Tibial nerve (tissue), 4 donors: Measurements from ENCODE around the gene SAMD14. TPM values are rescaled to one million over a fixed set of nuclear protein-coding genes. Genes with fewer than 3 reads are reported as not detected.
A peak's percentile ranks its signal among the peaks of the same experiment; 100 is the strongest.

ENCODE experiments used
- DNase-seq, 2 donors: peaks; one replicate each; pipeline ENCODE4 v3.0.0-alpha.2; 2019; ENCODE audit warnings: low spot score in 2 of 2
- H3K27ac ChIP-seq, 4 donors: fragments of 200-600 bp; sonication (generic) in 3 of 4; one replicate each; pipeline ENCODE4 v1.5.1; 2017 to 2019; ENCODE audit warnings: mild to moderate bottlenecking in 1 of 4
- H3K27me3 ChIP-seq, 2 donors: fragments of 200-600 bp; sonication (generic) in 1 of 2; one replicate each; pipeline versions ENCODE4 v1.5.1 to v1.6.0; 2017 to 2019
- H3K36me3 ChIP-seq, 3 donors: fragments of 200-600 bp; sonication (generic); one replicate each; pipeline ENCODE4 v1.5.1; 2018 to 2019
- H3K4me1 ChIP-seq, 4 donors: fragments of 200-600 bp; sonication (generic) in 3 of 4; one replicate each; pipeline ENCODE4 v1.5.1; 2017 to 2019
- H3K4me3 ChIP-seq, 4 donors: fragments of 200-600 bp; sonication (generic) in 3 of 4; one replicate each; pipeline ENCODE4 v1.5.1; 2017 to 2019; ENCODE audit warnings: mild to moderate bottlenecking in 1 of 4, moderate library complexity in 1 of 4
- H3K9me3 ChIP-seq, 4 donors: fragments of 200-600 bp; sonication (generic) in 3 of 4; one replicate each; pipeline ENCODE4 v1.5.1; 2017 to 2019
- EP300 ChIP-seq, 2 donors: sonication (generic); formaldehyde crosslinking; IDR thresholded peaks; one replicate each; pipeline ENCODE4 v1.6.1; 2017; ENCODE audit warnings: antibody characterized with exemption in 2 of 2, mild to moderate bottlenecking in 1 of 2
- POLR2A ChIP-seq, 2 donors: fragments of 450-650 bp; IDR thresholded peaks; one replicate each; pipeline ENCODE4 v1.6.1; 2017; ENCODE audit warnings: antibody characterized with exemption in 2 of 2, mild to moderate bottlenecking in 2 of 2, moderate library complexity in 2 of 2
- WGBS, 2 donors: methylation state at CpG; one replicate each; pipeline ENCODE4 v1.1.5; 2018; 5-methylcytosine and 5-hydroxymethylcytosine counted together
- total RNA-seq, 4 donors: library from RNA; depleted of rRNA; stranded (reverse); fragments of >200 nt; gene quantifications; one replicate each; pipeline ENCODE4 v1.1.0, GENCODE V29; 2016
- TF ChIP-seq, protein P1 (sequence below), 5 experiments: fragments of 200-600 bp in 3 of 5; fragments of 450-650 bp in 2 of 5; sonication (generic) in 3 of 5; IDR thresholded peaks; one replicate each; pipeline ENCODE4 v1.5.1; 2016 to 2019; ENCODE audit warnings: antibody characterized with exemption in 5 of 5, mild to moderate bottlenecking in 3 of 5, moderate library complexity in 2 of 5

SAMD14 gene
- total RNA-seq, 4 donors from 2014 or later: 0.63 to 1.5 (median 1.1) TPM

DNA sequence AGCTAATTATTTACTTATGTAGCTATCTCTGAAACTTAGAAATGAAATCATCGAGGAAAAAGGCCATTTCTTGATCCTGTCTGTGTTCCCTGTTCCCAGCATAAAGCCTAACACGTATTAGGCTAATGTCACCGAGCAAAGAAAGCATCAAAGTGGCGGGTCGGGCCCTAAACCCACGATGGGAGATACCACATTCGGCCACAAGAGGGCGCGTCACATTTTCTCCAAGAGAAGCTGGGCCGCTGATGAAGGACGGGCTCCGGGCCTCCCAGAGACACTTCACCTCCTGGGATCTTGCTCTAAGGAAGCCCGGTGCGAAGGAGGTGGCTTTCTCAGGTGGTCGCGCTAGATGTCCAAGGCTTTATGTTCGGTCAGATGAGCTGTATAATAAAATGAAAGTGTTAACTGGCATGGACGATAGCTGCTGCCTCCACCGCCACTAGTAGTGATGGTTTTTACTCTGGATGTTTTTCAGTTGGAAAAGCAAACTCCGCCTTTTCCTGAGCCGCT, 35.7 kb downstream of the SAMD14 start:
- H3K9me3 ChIP-seq: no peaks in the 10 kb centered on the region
- peaks cover 0 to 34% (median 0%) of the 10 kb centered on the region in 3 donors for H3K36me3 ChIP-seq
- peak overlapping the region; percentile 86 to 100 (median 98) for H3K4me3 ChIP-seq
- 0 to 1% methylated on average over 17 to 21 of the region's 21 CpGs for WGBS, 2 donors
- peaks cover 0 to 39% (median 32%) of the 10 kb centered on the region in 4 donors for H3K4me1 ChIP-seq
- peak overlapping the region; percentile 85 to 96 (median 92) for H3K27ac ChIP-seq
- DNase-seq: peak; percentile 91 to 95
- TF ChIP-seq EP300 (IDR thresholded peaks at IDR 0.05) (peak in 1 of 2 donors; percentile 47), POLR2A (IDR thresholded peaks at IDR 0.05) (peak in 1 of 2 donors; percentile 27)
- TF ChIP-seq, protein P1, sequence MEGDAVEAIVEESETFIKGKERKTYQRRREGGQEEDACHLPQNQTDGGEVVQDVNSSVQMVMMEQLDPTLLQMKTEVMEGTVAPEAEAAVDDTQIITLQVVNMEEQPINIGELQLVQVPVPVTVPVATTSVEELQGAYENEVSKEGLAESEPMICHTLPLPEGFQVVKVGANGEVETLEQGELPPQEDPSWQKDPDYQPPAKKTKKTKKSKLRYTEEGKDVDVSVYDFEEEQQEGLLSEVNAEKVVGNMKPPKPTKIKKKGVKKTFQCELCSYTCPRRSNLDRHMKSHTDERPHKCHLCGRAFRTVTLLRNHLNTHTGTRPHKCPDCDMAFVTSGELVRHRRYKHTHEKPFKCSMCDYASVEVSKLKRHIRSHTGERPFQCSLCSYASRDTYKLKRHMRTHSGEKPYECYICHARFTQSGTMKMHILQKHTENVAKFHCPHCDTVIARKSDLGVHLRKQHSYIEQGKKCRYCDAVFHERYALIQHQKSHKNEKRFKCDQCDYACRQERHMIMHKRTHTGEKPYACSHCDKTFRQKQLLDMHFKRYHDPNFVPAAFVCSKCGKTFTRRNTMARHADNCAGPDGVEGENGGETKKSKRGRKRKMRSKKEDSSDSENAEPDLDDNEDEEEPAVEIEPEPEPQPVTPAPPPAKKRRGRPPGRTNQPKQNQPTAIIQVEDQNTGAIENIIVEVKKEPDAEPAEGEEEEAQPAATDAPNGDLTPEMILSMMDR (IDR thresholded peaks at IDR 0.05): peak; percentile 88 to 94 (median 92)
- no peaks in the 10 kb centered on the region for H3K27me3 ChIP-seq

DNA sequence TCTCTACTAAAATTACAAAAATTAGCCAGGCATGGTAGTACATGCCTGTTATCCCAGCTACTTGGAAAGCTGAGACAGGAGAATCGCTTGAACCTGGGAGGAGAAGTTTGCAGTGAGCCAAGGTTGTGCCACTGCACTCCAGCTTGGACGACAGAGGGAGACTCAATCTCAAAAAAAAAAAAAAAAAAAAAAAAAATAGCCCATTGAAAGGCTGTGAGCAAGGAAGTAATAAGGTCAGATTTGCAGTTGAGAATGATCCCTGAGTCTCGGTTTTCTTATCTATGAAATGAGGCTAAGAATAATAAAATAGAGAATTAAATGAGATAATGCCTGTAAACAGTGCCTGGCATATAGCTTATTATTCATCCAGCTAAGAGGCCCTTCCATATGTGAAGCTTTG, 36.2 kb downstream of the SAMD14 start:
- peak overlapping the region; percentile 3 to 96 (median 92) for H3K27ac ChIP-seq
- no peak overlapping the region for H3K4me3 ChIP-seq
- no peaks in the 10 kb centered on the region for H3K27me3 ChIP-seq
- H3K4me1 ChIP-seq: peaks cover 0 to 34% (median 29%) of the 10 kb centered on the region in 4 donors
- TF ChIP-seq EP300 (IDR thresholded peaks at IDR 0.05) (no peak), POLR2A (IDR thresholded peaks at IDR 0.05) (no peak)
- TF ChIP-seq, protein P1 (IDR thresholded peaks at IDR 0.05): no peak
- no peak for DNase-seq
- no peaks in the 10 kb centered on the region for H3K9me3 ChIP-seq
- WGBS, 2 donors: 33 to 36% methylated on average over 3 of the region's 3 CpGs
- peaks cover 0 to 34% (median 0%) of the 10 kb centered on the region in 3 donors for H3K36me3 ChIP-seq

DNA sequence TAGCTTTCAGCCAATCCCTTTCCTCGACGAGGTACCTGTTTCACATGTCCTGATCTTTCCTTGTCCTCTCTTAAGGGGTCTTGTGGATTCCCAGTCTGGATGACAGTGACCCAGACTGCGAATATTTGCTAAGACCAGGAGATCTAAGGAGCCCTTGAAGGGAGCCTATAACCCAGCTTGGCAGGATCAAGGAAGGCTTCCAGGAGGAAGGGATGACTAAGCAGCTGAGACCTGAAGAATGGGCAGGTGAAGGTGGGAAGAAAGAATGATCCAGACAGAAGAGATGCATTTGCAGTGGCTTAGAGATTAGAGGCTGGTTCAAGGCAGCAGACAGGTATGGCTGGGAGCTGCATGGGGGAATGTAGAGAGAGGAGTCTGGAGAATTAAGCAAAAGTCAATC, 36.7 kb downstream of the SAMD14 start:
- Histone ChIP-seq H3K36me3 (peaks cover 0 to 32% (median 0%) of the 10 kb centered on the region in 3 donors), H3K27ac (peak overlapping the region in 2 of 4 donors; percentile 95 to 96), H3K9me3 (no peaks in the 10 kb centered on the region), H3K4me3 (no peak overlapping the region), H3K27me3 (no peaks in the 10 kb centered on the region), H3K4me1 (peaks cover 0 to 29% (median 26%) of the 10 kb centered on the region in 4 donors)
- TF ChIP-seq EP300 (IDR thresholded peaks at IDR 0.05): no peak
- no peak for TF ChIP-seq POLR2A (IDR thresholded peaks at IDR 0.05)
- TF ChIP-seq, protein P1 (IDR thresholded peaks at IDR 0.05): no peak
- 92 to 97% methylated on average over 3 of the region's 3 CpGs for WGBS, 2 donors
- DNase-seq: no peak

DNA sequence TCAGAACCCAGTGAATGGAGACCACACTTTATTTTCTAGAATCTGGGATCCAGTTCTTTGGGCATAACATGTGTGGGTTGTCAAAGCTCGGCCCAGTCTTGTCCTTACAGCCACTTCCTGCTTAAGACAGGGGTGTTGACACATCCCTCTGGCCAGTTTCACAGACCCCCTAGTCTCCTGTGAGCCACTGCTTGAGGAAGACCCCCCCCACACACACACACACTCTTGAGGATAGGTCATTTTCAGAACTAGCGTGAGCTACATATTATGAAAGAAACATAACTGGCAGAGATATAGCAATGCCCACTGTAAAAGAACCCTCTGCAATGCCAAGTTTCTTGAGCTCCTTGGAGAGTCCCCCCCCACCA, 38.1 kb downstream of the SAMD14 start:
- H3K4me1 ChIP-seq: peaks cover 0 to 16% (median 15%) of the 10 kb centered on the region in 4 donors
- H3K4me3 ChIP-seq: no peak overlapping the region
- no peak for DNase-seq
- H3K27me3 ChIP-seq: no peaks in the 10 kb centered on the region
- H3K27ac ChIP-seq: no peak overlapping the region
- 65 to 71% methylated on average over 2 of the region's 2 CpGs for WGBS, 2 donors
- peaks cover 0 to 27% (median 0%) of the 10 kb centered on the region in 3 donors for H3K36me3 ChIP-seq
- no peaks in the 10 kb centered on the region for H3K9me3 ChIP-seq
- TF ChIP-seq POLR2A (IDR thresholded peaks at IDR 0.05) (no peak), EP300 (IDR thresholded peaks at IDR 0.05) (no peak)
- TF ChIP-seq, protein P1 (IDR thresholded peaks at IDR 0.05): no peak

DNA sequence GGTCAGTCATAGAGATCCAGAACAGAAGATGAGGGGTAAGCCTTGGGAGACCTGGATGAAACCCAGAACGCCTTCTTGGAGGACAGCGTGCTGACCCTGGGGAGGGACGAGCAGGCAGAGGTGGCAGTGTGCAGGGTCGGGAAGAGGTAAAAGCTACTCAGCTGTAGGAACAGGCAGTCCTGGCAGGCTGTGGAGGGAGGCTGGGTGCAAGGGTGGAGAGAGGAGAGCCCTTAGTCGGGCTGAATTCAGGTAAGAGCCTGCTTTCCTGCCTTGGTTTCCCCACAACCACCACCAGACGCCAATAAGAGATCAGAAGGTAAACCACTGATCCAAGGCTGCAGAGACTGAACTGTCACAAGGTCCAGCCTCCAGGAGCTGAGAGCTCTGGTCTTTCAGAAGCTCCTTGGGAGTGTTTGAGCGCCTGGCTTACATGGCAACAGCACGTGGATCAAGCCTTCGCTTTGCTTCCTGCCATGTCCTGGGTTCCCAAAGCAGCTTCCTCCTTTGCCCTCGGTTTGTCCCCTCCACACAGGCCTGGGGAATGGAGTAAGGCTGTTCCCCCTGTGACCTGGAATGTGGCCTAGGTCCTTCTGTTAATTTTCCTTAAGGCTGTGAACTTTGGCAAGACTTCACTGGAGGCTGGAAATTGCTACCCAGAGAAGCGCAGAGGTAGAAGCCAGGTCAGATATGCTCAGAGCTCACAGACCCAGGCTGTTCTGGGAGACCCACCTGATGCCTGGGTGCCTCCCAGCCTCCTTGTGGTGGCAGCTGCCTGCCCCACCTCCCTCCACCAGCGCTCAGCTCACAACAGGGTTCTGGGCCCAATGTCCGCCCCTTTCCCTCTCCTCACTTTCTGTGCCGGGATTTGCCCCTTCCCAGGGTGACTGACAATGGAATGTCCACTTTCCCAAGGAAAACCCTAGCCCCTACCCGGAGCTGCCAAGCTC, 38.7 kb downstream of the SAMD14 start:
- TF ChIP-seq EP300 (IDR thresholded peaks at IDR 0.05) (no peak), POLR2A (IDR thresholded peaks at IDR 0.05) (no peak)
- TF ChIP-seq, protein P1 (IDR thresholded peaks at IDR 0.05): no peak
- Histone ChIP-seq H3K36me3 (peaks cover 0 to 27% (median 0%) of the 10 kb centered on the region in 3 donors), H3K27ac (no peak overlapping the region), H3K27me3 (no peaks in the 10 kb centered on the region), H3K4me3 (no peak overlapping the region), H3K9me3 (no peaks in the 10 kb centered on the region), H3K4me1 (peaks cover 0 to 9% (median 8%) of the 10 kb centered on the region in 4 donors)
- 67 to 70% methylated on average over 15 of the region's 15 CpGs for WGBS, 2 donors
- DNase-seq: no peak
